Measurements from ENCODE around the gene OLFM2. TPM values are rescaled to one million over a fixed set of nuclear protein-coding genes. Genes with fewer than 3 reads are reported as not detected.

OLFM2 gene
- total RNA-seq = 0.34 and 0.98 TPM in 2 replicates

DNA sequence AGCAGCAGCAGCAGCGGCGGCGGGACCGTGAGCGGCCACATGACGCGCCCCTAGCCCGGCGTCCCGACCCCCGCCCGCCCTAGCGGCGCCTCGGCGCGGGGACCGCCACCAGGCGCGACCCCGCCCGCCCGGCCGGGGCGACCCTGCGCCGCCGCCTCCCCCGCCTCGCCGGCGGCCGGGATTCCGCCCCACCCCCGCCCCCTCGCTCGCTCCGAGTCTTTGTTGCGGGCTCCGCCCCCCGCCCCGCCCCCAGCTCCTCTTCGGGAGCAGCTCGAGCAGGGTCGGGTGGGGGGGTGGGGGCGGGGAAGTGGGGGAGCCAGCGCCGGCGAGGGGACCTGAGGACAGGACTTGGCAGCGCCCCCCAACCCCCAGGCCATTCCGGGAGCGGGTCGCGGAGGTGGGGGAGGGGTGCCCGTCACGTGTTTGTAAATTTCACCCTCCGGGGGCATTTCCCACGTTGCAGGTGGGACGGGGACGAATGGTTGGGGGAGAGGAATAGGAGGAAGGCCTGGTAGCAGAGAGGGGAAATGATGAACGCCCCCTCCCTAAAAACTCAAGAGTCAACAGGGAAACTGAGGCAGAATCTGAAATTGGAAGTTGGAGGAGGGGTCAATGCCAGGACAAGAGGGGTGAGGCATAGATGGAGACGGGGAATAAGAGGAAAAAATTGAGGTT is at the start of gene OLFM2:
Gene OLFM2, minus strand, starts transcription at position 190 of the 675 bp plus-strand sequence. Its CDS starts 149 bp downstream, at position 41.

DNA sequence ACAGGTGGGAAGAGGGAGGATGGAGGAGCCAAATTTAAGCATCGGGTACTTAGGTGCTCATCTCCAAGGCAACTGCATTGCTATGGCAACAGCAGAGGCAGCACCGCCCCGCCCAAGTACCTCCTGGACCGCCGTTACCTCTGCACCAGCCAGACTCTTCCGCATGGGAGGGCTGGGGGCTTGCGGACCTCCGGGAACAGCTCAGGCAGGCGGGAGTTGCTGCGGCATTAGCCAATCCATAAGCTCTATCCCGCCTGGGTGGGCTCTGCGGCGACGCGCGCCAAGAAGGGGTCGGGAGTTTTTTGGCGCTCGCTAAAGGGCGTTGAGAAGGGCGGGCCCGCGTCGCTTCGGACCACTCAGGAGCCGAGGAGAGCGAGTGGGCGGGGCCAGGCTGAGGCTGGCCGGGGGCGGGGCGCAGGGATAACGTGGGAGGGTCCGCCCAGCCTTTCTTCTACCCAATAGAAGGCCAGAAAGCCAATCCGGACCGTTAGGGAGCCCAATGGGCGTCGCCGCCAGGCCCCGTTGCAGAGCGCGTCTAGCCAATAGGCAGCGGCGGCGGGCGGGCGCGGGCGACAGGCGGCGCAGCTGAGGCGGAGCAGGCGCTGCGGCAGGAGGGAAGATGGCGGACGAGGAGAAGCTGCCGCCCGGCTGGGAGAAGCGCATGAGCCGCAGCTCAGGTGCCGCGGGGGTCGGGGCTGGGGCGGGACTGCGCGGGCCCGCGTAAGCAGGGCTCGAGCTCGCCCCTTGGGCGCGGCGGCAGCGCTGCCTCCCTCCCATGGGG is 101.4 kb downstream of the OLFM2 start, which contains the start of gene PIN1:
Gene PIN1, plus strand, starts transcription at position 593 of the 781 bp plus-strand sequence. Its CDS starts 27 bp downstream, at position 620.

DNA sequence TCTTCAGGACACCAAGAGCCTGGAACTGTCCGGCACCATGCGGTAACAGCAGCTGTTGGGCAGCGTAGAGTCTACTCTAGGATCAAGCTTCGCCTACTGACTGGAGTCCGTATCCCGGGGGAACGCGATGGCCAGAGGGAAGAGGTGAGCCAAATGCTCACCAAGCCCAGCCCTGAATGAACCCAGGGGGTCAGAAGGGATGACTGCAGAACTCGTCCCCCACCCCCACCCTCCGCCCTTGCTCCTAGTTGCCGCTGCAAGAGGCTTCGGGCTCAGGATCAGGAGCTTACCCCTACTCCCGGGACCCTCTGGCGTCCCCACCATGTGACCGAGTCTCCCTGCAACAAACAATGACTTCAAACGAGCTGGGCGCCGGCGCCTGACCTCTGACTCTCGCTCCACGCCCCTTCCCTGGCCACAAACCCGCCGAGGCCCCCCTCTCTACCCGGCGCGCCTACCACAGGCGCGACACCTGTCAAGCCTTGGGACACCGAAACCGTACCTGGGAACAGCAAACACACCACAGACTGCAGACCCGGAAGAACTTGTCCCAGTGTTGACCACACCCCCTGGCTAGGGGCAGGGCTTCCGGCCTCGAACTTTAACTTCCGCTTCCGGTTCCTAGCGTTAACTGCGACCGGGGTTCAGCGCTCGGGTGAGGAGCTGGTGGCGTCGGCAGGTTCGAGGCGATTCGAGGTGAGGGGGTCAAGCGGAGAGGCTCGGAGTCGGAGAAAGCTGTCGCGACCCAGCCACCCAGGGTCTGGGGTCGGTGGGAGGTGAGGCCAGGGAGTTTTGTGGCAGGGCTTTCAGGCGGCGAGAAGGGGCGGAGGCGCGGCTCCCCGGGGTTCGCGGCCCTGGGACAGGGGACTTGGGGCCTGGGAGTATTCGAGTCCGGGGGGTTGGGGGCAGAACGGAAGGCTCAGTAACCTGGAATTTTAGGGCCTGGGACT is 108.8 kb downstream of the OLFM2 start, which contains the start of gene UBL5:
Gene UBL5, plus strand, starts transcription at position 630 of the 950 bp plus-strand sequence. CDS start 420 bp downstream, outside the sequence.

DNA sequence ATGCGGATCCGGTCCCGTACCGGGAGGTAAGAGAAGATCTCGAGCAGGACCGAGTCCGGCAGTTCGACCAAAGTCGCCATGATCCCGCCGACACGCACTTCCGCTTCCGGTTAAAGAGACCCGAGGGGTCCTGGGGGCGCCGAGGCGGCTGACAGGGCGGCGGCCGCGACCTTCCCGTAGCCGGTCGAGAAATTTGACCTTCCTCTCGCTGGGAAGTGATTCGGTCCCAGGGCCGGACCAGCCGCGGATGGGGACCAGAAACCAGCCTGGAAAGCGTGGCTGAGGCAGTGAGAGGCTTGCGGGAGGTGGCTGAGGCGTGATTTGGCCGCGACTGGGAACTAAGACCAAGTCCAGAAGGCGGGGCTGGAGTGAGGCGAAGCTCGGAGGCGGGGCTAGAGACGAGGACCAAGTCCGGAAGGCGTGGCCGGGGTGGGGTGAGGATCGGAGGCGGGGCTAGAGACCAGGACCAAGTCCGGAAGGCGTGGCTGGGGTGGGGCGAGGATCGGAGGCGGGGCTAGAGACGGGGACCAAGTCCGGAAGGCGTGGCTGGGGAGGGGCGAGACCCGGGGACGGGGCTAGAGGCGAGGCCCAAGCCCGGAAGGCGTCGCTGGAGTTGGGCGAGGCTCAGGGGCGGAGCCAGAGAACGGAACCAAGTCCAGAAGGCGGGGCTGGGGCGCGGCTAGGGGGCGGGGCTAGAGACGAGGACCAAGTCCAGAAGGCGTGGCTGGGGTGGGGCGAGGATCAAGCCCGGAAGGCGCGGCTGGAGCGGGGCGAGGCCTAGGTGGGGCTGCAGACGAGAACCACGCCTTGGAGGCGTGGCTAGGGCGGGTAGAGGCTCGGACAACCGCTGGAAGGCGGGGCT is 117.3 kb downstream of the OLFM2 start, which contains the start of gene FBXL12:
Gene FBXL12, minus strand, starts transcription at position 346 of the 862 bp plus-strand sequence. Its CDS starts 266 bp downstream, at position 80.

Other genes with a start within 250 kb of the OLFM2 start
- 3.1 and 3.9 TPM in 2 replicates for gene ZNF846, start 167.8 kb downstream of the OLFM2 start, total RNA-seq
- gene FBXL12, start 117.4 kb downstream of the OLFM2 start, total RNA-seq = 7.1 and 7.9 TPM in 2 replicates
- 168 and 192 TPM in 2 replicates for gene UBL5, start 108.6 kb downstream of the OLFM2 start, total RNA-seq
- gene PIN1, start 101.2 kb downstream of the OLFM2 start, total RNA-seq = 65.0 and 82.0 TPM in 2 replicates
- 0.26 and 2.6 TPM in 2 replicates for gene COL5A3, start 74.0 kb upstream of the OLFM2 start, total RNA-seq
- not detected in 2 replicates for gene RDH8, start 77.0 kb upstream of the OLFM2 start, total RNA-seq
- 17.7 and 24.2 TPM in 2 replicates for gene SHFL, start 149.8 kb upstream of the OLFM2 start, total RNA-seq
- gene ANGPTL6, start 166.2 kb upstream of the OLFM2 start, total RNA-seq = 0.22 and 0.26 TPM in 2 replicates
- gene PPAN, start 169.8 kb upstream of the OLFM2 start, total RNA-seq = 15.6 and 22.8 TPM in 2 replicates
- gene P2RY11, start 175.2 kb upstream of the OLFM2 start, total RNA-seq = 1.5 and 2.7 TPM in 2 replicates
- 296 and 323 TPM in 2 replicates for gene EIF3G, start 183.4 kb upstream of the OLFM2 start, total RNA-seq

Data from dermis lymphatic vessel endothelial cell (primary cell).